ENCODE results near the gene ARFGEF3.

DNA sequence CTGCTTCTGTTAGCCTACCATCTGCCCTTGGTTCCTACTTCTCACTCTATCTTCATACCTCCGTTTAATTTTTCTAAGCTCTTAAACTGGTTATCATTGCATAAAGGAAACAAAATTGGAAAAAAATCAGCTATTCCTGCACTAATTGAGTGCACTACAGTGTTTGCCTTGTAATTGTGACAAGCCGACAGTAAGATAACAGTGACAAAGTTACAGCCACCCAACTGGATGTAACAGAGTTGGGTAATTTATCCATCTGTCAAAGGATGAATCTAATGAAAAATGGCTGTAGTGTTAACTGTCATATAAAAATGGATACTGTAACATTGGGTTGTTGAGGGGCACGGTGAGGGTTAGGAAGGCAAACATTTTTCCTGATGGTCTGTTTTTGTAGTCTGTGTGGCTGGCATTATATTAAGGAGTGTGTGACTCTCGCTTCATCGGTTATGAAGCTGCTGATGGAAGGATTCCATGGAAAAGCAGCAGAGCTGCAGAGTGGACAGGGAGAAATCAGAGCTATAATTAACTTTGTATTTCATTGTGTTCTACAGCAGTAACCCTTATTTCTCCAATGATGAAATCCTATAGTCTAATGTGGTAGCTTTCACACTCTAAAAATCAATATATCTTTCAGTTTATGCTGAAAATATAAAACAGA lies 43.8 kb downstream of the ARFGEF3 start:
- TF ChIP-seq, protein P1, sequence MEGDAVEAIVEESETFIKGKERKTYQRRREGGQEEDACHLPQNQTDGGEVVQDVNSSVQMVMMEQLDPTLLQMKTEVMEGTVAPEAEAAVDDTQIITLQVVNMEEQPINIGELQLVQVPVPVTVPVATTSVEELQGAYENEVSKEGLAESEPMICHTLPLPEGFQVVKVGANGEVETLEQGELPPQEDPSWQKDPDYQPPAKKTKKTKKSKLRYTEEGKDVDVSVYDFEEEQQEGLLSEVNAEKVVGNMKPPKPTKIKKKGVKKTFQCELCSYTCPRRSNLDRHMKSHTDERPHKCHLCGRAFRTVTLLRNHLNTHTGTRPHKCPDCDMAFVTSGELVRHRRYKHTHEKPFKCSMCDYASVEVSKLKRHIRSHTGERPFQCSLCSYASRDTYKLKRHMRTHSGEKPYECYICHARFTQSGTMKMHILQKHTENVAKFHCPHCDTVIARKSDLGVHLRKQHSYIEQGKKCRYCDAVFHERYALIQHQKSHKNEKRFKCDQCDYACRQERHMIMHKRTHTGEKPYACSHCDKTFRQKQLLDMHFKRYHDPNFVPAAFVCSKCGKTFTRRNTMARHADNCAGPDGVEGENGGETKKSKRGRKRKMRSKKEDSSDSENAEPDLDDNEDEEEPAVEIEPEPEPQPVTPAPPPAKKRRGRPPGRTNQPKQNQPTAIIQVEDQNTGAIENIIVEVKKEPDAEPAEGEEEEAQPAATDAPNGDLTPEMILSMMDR (IDR thresholded peaks at IDR 0.05; ENCODE audit: insufficient read depth, low read depth, low read length): no peak
- TF ChIP-seq EZH2 (IDR thresholded peaks at IDR 0.05; ENCODE audit: insufficient read depth, low read length): no peak

All from astrocyte (in vitro differentiated cells and primary cell).